ENCODE measurements around the gene MAD1L1. TPM values are rescaled to one million over a fixed set of nuclear protein-coding genes. Genes with fewer than 3 reads are reported as not detected.

The MAD1L1 gene
- total and polyA plus RNA-seq, 3 experiments from 2014 or later = 43.6 to 185 (median 47.3) TPM

DNA sequence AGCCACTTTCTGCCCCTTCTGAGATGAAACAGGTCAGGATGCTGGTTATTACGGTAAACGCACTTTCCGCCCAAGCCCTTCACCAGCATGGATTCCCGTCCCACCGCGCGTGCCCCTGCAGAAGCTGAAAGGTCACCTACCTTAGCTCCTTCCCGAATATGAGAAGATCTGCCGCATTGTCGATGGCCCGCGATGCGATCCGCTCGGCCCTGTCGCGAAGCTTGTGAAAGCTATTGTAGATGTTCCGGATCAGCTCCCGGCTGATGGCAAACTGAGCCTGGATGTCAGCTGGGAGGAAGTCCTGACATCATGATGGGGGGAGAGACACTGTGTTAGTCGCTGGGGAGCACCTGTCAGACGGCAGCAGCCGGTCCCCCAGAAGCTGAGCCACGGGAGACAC, 31.4 kb upstream of the MAD1L1 start:
- Mint-ChIP-seq H3K4me3 (peak overlapping the region in 1 of 7 donors; percentile 32), H3K27me3 (no peaks in the 10 kb centered on the region), H3K27ac (peak overlapping the region in 1 of 8 donors; percentile 43), H3K9me3 (no peaks in the 10 kb centered on the region), H3K36me3 (peaks cover 5 to 6% (median 5%) of the 10 kb centered on the region in 3 donors), H3K4me1 (peaks cover 0 to 8% (median 7%) of the 10 kb centered on the region in 3 donors)
- Histone ChIP-seq H3K27me3 (ENCODE audit: insufficient read depth, low read length, poor library complexity, severe bottlenecking) (no peaks in the 10 kb centered on the region), H3K4me1 (ENCODE audit: insufficient read depth, low read length) (no peaks in the 10 kb centered on the region), H3K4me3 (ENCODE audit: low read length) (no peak overlapping the region), H3K27ac (ENCODE audit: low read depth, low read length) (no peak overlapping the region), H3K9me3 (ENCODE audit: low read length) (no peaks in the 10 kb centered on the region), H3K36me3 (ENCODE audit: insufficient read depth, low read length) (no peaks in the 10 kb centered on the region)
- ChIA-PET POLR2A (no interaction called here), CTCF (no interaction called here)
- no peak for DNase-seq

DNA sequence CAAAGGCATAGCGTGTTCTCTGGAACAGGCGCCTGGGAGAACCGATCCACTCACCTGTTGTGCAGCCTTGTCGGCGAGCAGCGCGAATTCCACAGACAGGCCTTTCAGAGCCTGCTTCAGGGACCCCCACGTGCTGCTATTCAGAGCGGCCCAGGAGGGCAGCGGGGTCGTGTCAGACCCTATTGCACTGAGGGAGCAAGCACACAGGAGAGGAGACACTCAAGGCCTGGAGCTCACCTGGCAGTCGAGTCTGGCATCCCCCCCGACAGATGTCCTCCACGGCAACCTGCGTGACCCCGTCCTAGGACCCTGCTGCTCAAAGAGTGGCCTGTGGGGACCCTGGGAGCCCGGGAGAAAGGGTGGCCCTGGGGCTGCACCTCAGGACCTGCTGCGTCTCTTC, 30.4 kb upstream of the MAD1L1 start:
- peaks cover 0 to 12% (median 11%) of the 10 kb centered on the region in 3 donors for H3K4me1 Mint-ChIP-seq
- Histone ChIP-seq H3K27ac (ENCODE audit: low read depth, low read length) (no peak overlapping the region), H3K9me3 (ENCODE audit: low read length) (no peaks in the 10 kb centered on the region), H3K27me3 (ENCODE audit: insufficient read depth, low read length, poor library complexity, severe bottlenecking) (no peaks in the 10 kb centered on the region), H3K36me3 (ENCODE audit: insufficient read depth, low read length) (no peaks in the 10 kb centered on the region), H3K4me1 (ENCODE audit: insufficient read depth, low read length) (no peaks in the 10 kb centered on the region), H3K4me3 (ENCODE audit: low read length) (no peak overlapping the region)
- peaks cover 5 to 6% (median 5%) of the 10 kb centered on the region in 3 donors for H3K36me3 Mint-ChIP-seq
- no peak for DNase-seq
- CTCF ChIA-PET = no interaction called here
- H3K9me3 Mint-ChIP-seq = no peaks in the 10 kb centered on the region
- no peak overlapping the region for H3K27ac Mint-ChIP-seq
- no peaks in the 10 kb centered on the region for H3K27me3 Mint-ChIP-seq
- no peak overlapping the region for H3K4me3 Mint-ChIP-seq
- POLR2A ChIA-PET = no interaction called here

DNA sequence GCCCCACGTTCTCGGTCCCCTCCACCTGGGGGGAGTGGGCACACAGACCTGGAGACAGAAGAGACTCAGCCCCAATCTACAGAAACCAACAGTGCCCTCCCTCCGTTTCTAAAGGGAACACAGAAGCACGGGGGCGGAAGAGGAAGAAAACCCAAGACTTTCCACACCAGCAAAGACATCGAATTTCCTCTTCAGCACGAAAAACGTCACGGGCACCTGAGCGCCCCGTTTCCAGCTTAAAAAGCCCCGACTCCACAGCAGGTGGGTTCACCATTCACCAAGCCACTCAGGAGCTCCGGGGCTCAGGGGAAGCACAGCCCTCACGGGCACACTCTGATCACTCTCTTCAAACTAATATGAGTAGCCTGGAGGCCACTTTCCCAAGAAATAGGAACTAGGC, 28.9 kb upstream of the MAD1L1 start:
- H3K27me3 ChIP-seq (ENCODE audit: insufficient read depth, low read length, poor library complexity, severe bottlenecking) = no peaks in the 10 kb centered on the region
- no peaks in the 10 kb centered on the region for H3K9me3 ChIP-seq (ENCODE audit: low read length)
- peak overlapping the region in 5 of 8 donors; percentile 45 to 78 (median 61) for H3K27ac Mint-ChIP-seq
- H3K27me3 Mint-ChIP-seq = no peaks in the 10 kb centered on the region
- ChIA-PET POLR2A (no interaction called here), CTCF (no interaction called here)
- peak overlapping the region in 3 of 7 donors; percentile 23 to 43 (median 41) for H3K4me3 Mint-ChIP-seq
- no peaks in the 10 kb centered on the region for H3K4me1 ChIP-seq (ENCODE audit: insufficient read depth, low read length)
- H3K36me3 ChIP-seq (ENCODE audit: insufficient read depth, low read length) = no peaks in the 10 kb centered on the region
- no peaks in the 10 kb centered on the region for H3K9me3 Mint-ChIP-seq
- no peak overlapping the region for H3K4me3 ChIP-seq (ENCODE audit: low read length)
- DNase-seq = peak in 1 of 5 donors; percentile 34
- H3K27ac ChIP-seq (ENCODE audit: low read depth, low read length) = no peak overlapping the region
- H3K4me1 Mint-ChIP-seq = peaks cover 0 to 14% (median 11%) of the 10 kb centered on the region in 3 donors
- peaks cover 5 to 11% (median 7%) of the 10 kb centered on the region in 3 donors for H3K36me3 Mint-ChIP-seq

DNA sequence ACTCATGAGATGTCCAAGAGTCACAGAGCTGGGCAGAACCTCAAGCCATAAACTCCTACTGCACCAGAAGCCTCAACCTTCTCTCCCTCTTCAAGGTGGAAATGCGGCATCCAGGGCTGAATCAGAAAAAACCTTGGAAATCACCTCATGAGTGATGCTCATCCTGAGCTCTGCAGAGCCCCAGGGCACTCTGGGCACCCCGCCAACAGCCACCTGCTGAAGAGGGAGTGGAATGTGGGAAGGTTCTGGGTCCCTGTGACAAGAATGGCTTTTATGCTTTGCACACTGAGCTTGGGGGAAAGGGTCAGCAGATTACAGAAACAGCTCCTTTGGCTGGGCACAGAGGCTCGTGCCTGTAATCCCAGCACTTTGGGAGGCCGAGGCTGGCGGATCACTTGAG, 28.1 kb upstream of the MAD1L1 start:
- Histone ChIP-seq H3K4me1 (ENCODE audit: insufficient read depth, low read length) (no peaks in the 10 kb centered on the region), H3K9me3 (ENCODE audit: low read length) (no peaks in the 10 kb centered on the region), H3K27ac (ENCODE audit: low read depth, low read length) (no peak overlapping the region), H3K36me3 (ENCODE audit: insufficient read depth, low read length) (no peaks in the 10 kb centered on the region), H3K4me3 (ENCODE audit: low read length) (no peak overlapping the region), H3K27me3 (ENCODE audit: insufficient read depth, low read length, poor library complexity, severe bottlenecking) (no peaks in the 10 kb centered on the region)
- H3K4me3 Mint-ChIP-seq = no peak overlapping the region
- ChIA-PET POLR2A (no interaction called here), CTCF (no interaction called here)
- H3K27me3 Mint-ChIP-seq = no peaks in the 10 kb centered on the region
- peaks cover 5 to 13% (median 7%) of the 10 kb centered on the region in 3 donors for H3K36me3 Mint-ChIP-seq
- H3K27ac Mint-ChIP-seq = peak overlapping the region in 1 of 8 donors; percentile 24
- DNase-seq = no peak
- H3K9me3 Mint-ChIP-seq = no peaks in the 10 kb centered on the region
- peaks cover 0 to 14% (median 11%) of the 10 kb centered on the region in 3 donors for H3K4me1 Mint-ChIP-seq

DNA sequence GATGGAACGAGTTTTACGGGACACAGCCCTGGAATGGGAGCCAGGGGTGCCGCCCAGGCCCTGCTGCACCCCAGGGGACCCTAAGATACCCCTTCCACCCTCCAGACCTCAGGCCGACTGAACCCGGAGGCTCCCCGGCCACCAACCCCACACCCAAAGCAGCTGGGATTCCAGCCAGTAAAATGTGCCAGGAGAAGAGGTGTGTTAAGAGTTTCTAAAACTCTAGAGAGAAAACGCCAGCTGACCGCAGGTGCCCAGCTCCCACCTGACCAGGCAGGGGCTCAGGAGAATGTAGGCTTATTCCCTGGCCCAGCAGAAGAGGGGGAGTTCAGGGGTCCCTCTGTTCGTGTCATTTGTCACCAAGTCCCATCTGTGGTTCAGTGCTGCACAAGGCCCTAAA, 26.7 kb upstream of the MAD1L1 start:
- Histone ChIP-seq H3K4me3 (ENCODE audit: low read length) (no peak overlapping the region), H3K27me3 (ENCODE audit: insufficient read depth, low read length, poor library complexity, severe bottlenecking) (no peaks in the 10 kb centered on the region), H3K4me1 (ENCODE audit: insufficient read depth, low read length) (no peaks in the 10 kb centered on the region), H3K27ac (ENCODE audit: low read depth, low read length) (no peak overlapping the region), H3K36me3 (ENCODE audit: insufficient read depth, low read length) (no peaks in the 10 kb centered on the region), H3K9me3 (ENCODE audit: low read length) (no peaks in the 10 kb centered on the region)
- no peaks in the 10 kb centered on the region for H3K27me3 Mint-ChIP-seq
- H3K9me3 Mint-ChIP-seq = no peaks in the 10 kb centered on the region
- peak overlapping the region in 4 of 8 donors; percentile 29 to 78 (median 66) for H3K27ac Mint-ChIP-seq
- POLR2A ChIA-PET = no interaction called here
- DNase-seq = no peak
- H3K4me1 Mint-ChIP-seq = peaks cover 0 to 20% (median 11%) of the 10 kb centered on the region in 3 donors
- CTCF ChIA-PET = no interaction called here
- peak overlapping the region in 2 of 7 donors; percentile 48 to 68 for H3K4me3 Mint-ChIP-seq
- peaks cover 5 to 16% (median 6%) of the 10 kb centered on the region in 3 donors for H3K36me3 Mint-ChIP-seq

DNA sequence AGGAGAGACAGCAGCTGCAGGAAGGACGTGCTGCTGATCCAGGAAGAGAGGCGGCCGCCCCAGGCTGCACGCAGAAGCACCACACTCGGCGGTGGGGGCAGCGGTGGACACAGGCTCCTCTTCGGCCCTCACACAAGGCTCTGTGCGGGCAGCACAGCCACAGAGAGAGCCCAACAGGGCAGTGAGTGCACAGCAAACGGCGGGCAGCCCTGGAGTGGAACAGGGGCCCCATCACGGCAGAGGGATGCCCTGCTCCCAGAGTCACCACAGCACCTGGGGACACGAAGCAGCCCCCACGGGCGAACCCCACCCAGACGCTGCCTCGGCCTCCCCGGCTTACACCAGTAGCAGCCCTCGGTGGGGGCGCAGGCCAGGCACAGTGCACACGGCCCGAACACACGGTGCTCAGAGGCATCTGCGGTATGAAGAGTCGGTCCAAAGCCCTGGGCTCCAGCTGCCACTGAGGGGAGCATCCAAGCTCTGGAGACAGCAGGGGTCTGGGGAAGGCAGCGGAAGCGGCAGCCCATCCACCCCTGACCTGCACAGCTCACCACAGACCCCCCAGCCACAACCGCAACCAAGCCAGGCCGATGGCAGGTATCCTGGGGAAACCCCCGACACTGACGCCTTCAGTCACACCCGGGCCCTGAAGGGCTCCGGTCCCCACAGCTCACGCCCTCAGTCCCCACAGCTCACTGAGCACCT, 26.1 kb upstream of the MAD1L1 start:
- Mint-ChIP-seq H3K36me3 (peaks cover 0 to 12% (median 3%) of the 10 kb centered on the region in 3 donors), H3K9me3 (no peaks in the 10 kb centered on the region), H3K4me3 (peak overlapping the region in 4 of 7 donors; percentile 19 to 68 (median 38)), H3K27me3 (no peaks in the 10 kb centered on the region), H3K27ac (peak overlapping the region in 1 of 8 donors; percentile 42), H3K4me1 (peaks cover 0 to 20% (median 11%) of the 10 kb centered on the region in 3 donors)
- CTCF ChIA-PET = no interaction called here
- POLR2A ChIA-PET = no interaction called here
- Histone ChIP-seq H3K27me3 (ENCODE audit: insufficient read depth, low read length, poor library complexity, severe bottlenecking) (no peaks in the 10 kb centered on the region), H3K36me3 (ENCODE audit: insufficient read depth, low read length) (no peaks in the 10 kb centered on the region), H3K9me3 (ENCODE audit: low read length) (no peaks in the 10 kb centered on the region), H3K4me1 (ENCODE audit: insufficient read depth, low read length) (no peaks in the 10 kb centered on the region), H3K27ac (ENCODE audit: low read depth, low read length) (no peak overlapping the region), H3K4me3 (ENCODE audit: low read length) (no peak overlapping the region)
- DNase-seq = peak in 1 of 5 donors; percentile 16

DNA sequence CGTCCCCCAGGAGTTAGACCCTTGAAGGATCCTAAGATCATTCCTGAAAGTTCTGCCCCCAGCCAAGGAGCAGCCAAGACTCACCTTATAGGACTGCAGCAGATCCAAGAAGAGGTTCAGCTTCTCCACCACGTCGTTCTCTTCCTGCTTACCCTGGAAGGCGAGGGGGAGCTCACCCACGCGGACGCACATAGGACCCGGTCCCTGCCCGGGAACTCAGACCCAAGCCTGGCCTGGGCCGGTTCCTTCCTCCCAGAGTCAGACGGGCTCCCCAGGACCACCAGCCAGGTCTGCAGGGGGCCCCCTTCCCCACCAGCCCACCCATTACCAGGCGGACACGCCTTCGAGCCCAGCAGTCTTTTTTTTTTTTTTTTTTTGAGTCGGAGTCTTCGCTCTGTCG, 24.9 kb upstream of the MAD1L1 start:
- no peak overlapping the region for H3K27ac ChIP-seq (ENCODE audit: low read depth, low read length)
- CTCF ChIA-PET = interaction anchor here (0.7 kb wide), 1 partner anchor 88 kb away, joined by 3 read pairs; no protein-coding TSS in a partner anchor
- Mint-ChIP-seq H3K36me3 (peaks cover 0 to 12% (median 3%) of the 10 kb centered on the region in 3 donors), H3K9me3 (no peaks in the 10 kb centered on the region), H3K27me3 (no peaks in the 10 kb centered on the region), H3K4me1 (peaks cover 0 to 20% (median 11%) of the 10 kb centered on the region in 3 donors), H3K27ac (no peak overlapping the region), H3K4me3 (no peak overlapping the region)
- H3K4me3 ChIP-seq (ENCODE audit: low read length) = no peak overlapping the region
- H3K27me3 ChIP-seq (ENCODE audit: insufficient read depth, low read length, poor library complexity, severe bottlenecking) = no peaks in the 10 kb centered on the region
- H3K9me3 ChIP-seq (ENCODE audit: low read length) = no peaks in the 10 kb centered on the region
- H3K4me1 ChIP-seq (ENCODE audit: insufficient read depth, low read length) = no peaks in the 10 kb centered on the region
- POLR2A ChIA-PET = no interaction called here
- DNase-seq = no peak
- H3K36me3 ChIP-seq (ENCODE audit: insufficient read depth, low read length) = no peaks in the 10 kb centered on the region

DNA sequence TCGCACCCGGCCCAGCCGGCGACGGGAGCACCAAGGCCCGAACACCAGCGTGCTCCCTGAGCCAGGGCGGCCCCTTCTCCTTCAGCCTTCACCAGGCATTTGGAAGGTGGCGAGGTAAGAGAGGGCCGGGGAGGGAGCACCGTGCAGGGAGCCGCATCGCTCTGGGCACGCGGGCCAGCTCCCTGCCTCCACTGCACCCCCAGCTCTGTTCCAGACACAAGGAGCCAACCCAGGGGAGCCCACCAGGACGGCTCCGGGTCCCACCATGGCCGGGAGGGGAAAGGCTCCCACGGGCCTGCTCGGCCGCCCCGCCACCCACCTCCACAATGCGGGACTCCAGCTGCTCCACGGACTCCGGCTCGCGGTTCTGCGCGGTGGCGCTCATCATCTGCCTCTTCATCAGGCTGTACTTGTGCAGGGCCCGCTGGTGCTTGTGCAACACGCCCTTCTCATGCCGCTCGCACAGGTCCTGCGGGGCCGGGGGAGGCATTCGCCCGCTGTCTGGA, 24.4 kb upstream of the MAD1L1 start:
- Histone ChIP-seq H3K27ac (ENCODE audit: low read depth, low read length) (no peak overlapping the region), H3K4me1 (ENCODE audit: insufficient read depth, low read length) (no peaks in the 10 kb centered on the region), H3K36me3 (ENCODE audit: insufficient read depth, low read length) (no peaks in the 10 kb centered on the region), H3K4me3 (ENCODE audit: low read length) (no peak overlapping the region), H3K27me3 (ENCODE audit: insufficient read depth, low read length, poor library complexity, severe bottlenecking) (no peaks in the 10 kb centered on the region), H3K9me3 (ENCODE audit: low read length) (no peaks in the 10 kb centered on the region)
- Mint-ChIP-seq H3K9me3 (no peaks in the 10 kb centered on the region), H3K36me3 (peaks cover 0 to 12% (median 3%) of the 10 kb centered on the region in 3 donors), H3K4me1 (peaks cover 0 to 20% (median 11%) of the 10 kb centered on the region in 3 donors), H3K4me3 (no peak overlapping the region), H3K27ac (no peak overlapping the region), H3K27me3 (no peaks in the 10 kb centered on the region)
- DNase-seq = no peak
- ChIA-PET POLR2A (no interaction called here), CTCF (interaction anchor here (0.7 kb wide), 1 partner anchor 88 kb away, joined by 3 read pairs; no protein-coding TSS in a partner anchor)
